ENCODE measurements around the gene GPR61.

DNA sequence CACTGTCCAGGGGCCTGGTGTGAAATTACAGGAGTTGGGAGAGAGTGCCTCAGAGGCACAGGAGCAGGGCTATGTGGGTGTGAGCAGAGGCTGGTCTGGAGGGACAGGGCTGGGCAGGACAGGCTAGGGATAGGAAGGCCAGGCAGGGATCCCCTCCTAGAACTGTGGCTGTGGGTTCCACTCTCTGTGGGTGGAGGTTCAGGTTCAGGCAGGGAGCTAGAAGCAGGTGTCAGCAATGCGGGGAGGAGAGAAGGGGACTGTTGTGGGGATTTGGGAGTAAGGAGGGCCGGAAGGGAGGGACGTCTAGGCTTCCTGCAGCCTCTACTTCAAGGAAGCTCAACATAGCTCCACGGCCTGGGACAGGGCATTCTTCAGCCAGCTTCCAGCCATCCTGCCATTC, 8.3 kb upstream of the GPR61 start:
- TF ChIP-seq, protein P1, sequence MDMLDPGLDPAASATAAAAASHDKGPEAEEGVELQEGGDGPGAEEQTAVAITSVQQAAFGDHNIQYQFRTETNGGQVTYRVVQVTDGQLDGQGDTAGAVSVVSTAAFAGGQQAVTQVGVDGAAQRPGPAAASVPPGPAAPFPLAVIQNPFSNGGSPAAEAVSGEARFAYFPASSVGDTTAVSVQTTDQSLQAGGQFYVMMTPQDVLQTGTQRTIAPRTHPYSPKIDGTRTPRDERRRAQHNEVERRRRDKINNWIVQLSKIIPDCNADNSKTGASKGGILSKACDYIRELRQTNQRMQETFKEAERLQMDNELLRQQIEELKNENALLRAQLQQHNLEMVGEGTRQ (IDR thresholded peaks at IDR 0.05; ENCODE audit: low read depth, low read length), result no peak
- no peak for TF ChIP-seq CHD1 (IDR thresholded peaks at IDR 0.05; ENCODE audit: low read depth, low read length)
- TF ChIP-seq MAFK (IDR thresholded peaks at IDR 0.05; ENCODE audit: low read depth, low read length), result no peak
- no peak for TF ChIP-seq CTCF (conservative IDR thresholded peaks at IDR 0.05; ENCODE audit: low read depth, low read length)
